ENCODE data around the gene UGT1A8. TPM values are rescaled to one million over a fixed set of nuclear protein-coding genes. Genes with fewer than 3 reads are reported as not detected.
"Not testable (repeated sequence)": the region's sequence is repeated elsewhere in the genome, so short reads cannot be mapped to it uniquely, and the experiment has no call there.

UGT1A8 gene
- total and polyA plus RNA-seq, 2 of the 4 experiments (the other 2 are of a cell fraction): not detected

GRCh38 chr2:233751212-233752009 lies 134.0 kb downstream of the UGT1A8 start:
- H3K9ac ChIP-seq (ENCODE audit: low read depth, low read length); in situ Hi-C loops (cut with MboI; ENCODE audit: low sequenced_read_pairs); H4K5ac ChIP-seq (ENCODE audit: low read depth, low read length); H2BK120ac ChIP-seq (ENCODE audit: low read depth, low read length); intact Hi-C loops (cut with micrococcal nuclease); H3K56ac ChIP-seq (ENCODE audit: extremely low read depth, insufficient read depth, low read length); H3K27me3 ChIP-seq (ENCODE audit: control insufficient read depth, insufficient read depth, low read length); H3K4me3 ChIP-seq (ENCODE audit: insufficient read depth, low read depth, low read length); H2BK5ac ChIP-seq (ENCODE audit: low read depth, low read length, poor library complexity, severe bottlenecking); H3K4me2 ChIP-seq (ENCODE audit: low read depth, low read length); ATAC-seq (ENCODE audit: low read depth); H3K27ac ChIP-seq (ENCODE audit: insufficient read depth, low read length); H3K9me1 ChIP-seq (ENCODE audit: insufficient read depth, low read length); H2AK5ac ChIP-seq (ENCODE audit: low read depth, low read length); dilution Hi-C loops (cut with HindIII; ENCODE audit: low sequenced_read_pairs, unreplicated experiment); H3K4ac ChIP-seq (ENCODE audit: low read depth, low read length); H3K23ac ChIP-seq (ENCODE audit: low read depth, low read length); DNase-seq; H4K91ac ChIP-seq (ENCODE audit: insufficient read depth, low read depth, low read length); CTCF ChIA-PET; H2AK9ac ChIP-seq (replicated peaks; ENCODE audit: low read depth, low read length, poor library complexity); H3K36me3 ChIP-seq (ENCODE audit: control insufficient read depth, insufficient read depth, low read length); H2BK15ac ChIP-seq (ENCODE audit: low read depth, low read length); H3K14ac ChIP-seq (replicated peaks; ENCODE audit: low read depth, low read length); H2AFZ ChIP-seq (replicated peaks; ENCODE audit: low read length, poor library complexity); POLR2A ChIA-PET (ENCODE audit: unreplicated experiment); H3K4me1 ChIP-seq (ENCODE audit: control insufficient read depth, insufficient read depth, low read length); H2BK20ac ChIP-seq (ENCODE audit: low read depth, low read length); H4K20me1 ChIP-seq (ENCODE audit: insufficient read depth, low read length); BruUV-seq (replicated peaks); H3K18ac ChIP-seq (ENCODE audit: low read depth, low read length); H3K9me3 ChIP-seq (ENCODE audit: control insufficient read depth, insufficient read depth, low read length); H3K79me1 ChIP-seq (ENCODE audit: low read depth in 1 of 2, low read length in 2 of 2); H4K8ac ChIP-seq (ENCODE audit: low read depth in 2 of 2, low read length in 2 of 2): not testable (repeated sequence)
- WGBS, 2 experiments (ENCODE audit: extremely low coverage in 2 of 2, insufficient read length in 1 of 2): no CpG with 5 or more reads among the region's 2 CpGs

Data from IMR-90 (cell line).